H1 (cell line): ENCODE measurements around the gene TLK1. TPM values are rescaled to one million over a fixed set of nuclear protein-coding genes. Genes with fewer than 3 reads are reported as not detected.

ENCODE experiments used
- CTCF ChIA-PET: fragments of 300-600 bp; sonication (Branson Sonifier 250); formaldehyde crosslinking; loops from one replicate; lab custom pipeline; 2021; ENCODE audit not compliant: partially characterized antibody; lab: Charles Lee
- POLR2A ChIA-PET: fragments of 300-600 bp; sonication (Branson Sonifier 250); formaldehyde crosslinking; loops from one replicate; lab custom pipeline; 2021; ENCODE audit warnings: inconsistent platforms; ENCODE audit not compliant: partially characterized antibody; lab: Charles Lee
- DNase-seq, 2 experiments: peaks; one replicate each; pipeline versions ENCODE4 v3.0.0 to v3.0.0-alpha.2; 2010 to 2022; ENCODE audit warnings: low spot score in 2 of 2, low read depth in 1 of 2, mixed read lengths in 1 of 2
- FAIRE-seq: peaks from 2 replicates; lab custom pipeline; 2011; peaks lifted over from hg19 to GRCh38; lab: Jason Lieb, UNC
- H2AFZ ChIP-seq: 2 replicates; pipeline ENCODE4 v1.8.1; 2012; ENCODE audit warnings: low read length, inconsistent platforms
- H2AK5ac ChIP-seq: 2 replicates; pipeline ENCODE4 v1.6.1; 2013; ENCODE audit warnings: low read depth, low read length
- H2BK120ac ChIP-seq: replicated peaks from 2 replicates; pipeline ENCODE3; 2013; ENCODE audit warnings: low read depth, low read length, inconsistent platforms
- H2BK12ac ChIP-seq: 2 replicates; pipeline ENCODE4 v1.6.1; 2013; ENCODE audit warnings: low read depth, low read length
- H2BK15ac ChIP-seq: 2 replicates; pipeline ENCODE4 v1.6.1; 2013; ENCODE audit warnings: low read length
- H2BK20ac ChIP-seq: 2 replicates; pipeline ENCODE4 v1.6.1; 2013; ENCODE audit warnings: low read length
- H2BK5ac ChIP-seq: 2 replicates; pipeline ENCODE4 v1.6.1; 2013; ENCODE audit warnings: low read depth, low read length
- H3K14ac ChIP-seq: 2 replicates; pipeline ENCODE4 v1.6.1; 2013; ENCODE audit warnings: inconsistent platforms; ENCODE audit not compliant: insufficient read length
- H3K18ac ChIP-seq: 2 replicates; pipeline ENCODE4 v1.6.1; 2013; ENCODE audit warnings: low read length; ENCODE audit errors: extremely low read depth
- H3K23ac ChIP-seq: 2 replicates; pipeline ENCODE4 v1.6.1; 2013; ENCODE audit warnings: inconsistent platforms; ENCODE audit not compliant: insufficient read length
- H3K23me2 ChIP-seq: 2 replicates; pipeline ENCODE4 v1.6.1; 2013; ENCODE audit warnings: low read depth, low read length
- H3K27ac ChIP-seq: 2 replicates; pipeline ENCODE4 v1.6.1; 2011; ENCODE audit warnings: low read depth, low read length, inconsistent platforms
- H3K27me3 ChIP-seq, 4 experiments: replicated peaks in 1 of 4; 1 replicate in 1 of 4; 2 replicates in 3 of 4; pipeline versions ENCODE4 v1.6.1 to v1.8.1; 2011 to 2013; ENCODE audit warnings: low read length in 3 of 4, mild to moderate bottlenecking in 3 of 4, inconsistent platforms in 2 of 4, mixed read lengths in 2 of 4, moderate library complexity in 1 of 4; ENCODE audit not compliant: control insufficient read depth in 3 of 4, insufficient read depth in 3 of 4; ENCODE audit errors: extremely low read depth in 1 of 4
- H3K36me3 ChIP-seq, 4 experiments: 2 replicates each; pipeline versions ENCODE4 v1.6.1 to v1.8.1; 2011 to 2013; ENCODE audit warnings: mild to moderate bottlenecking in 4 of 4, low read length in 3 of 4, moderate library complexity in 2 of 4, control low read depth in 1 of 4, inconsistent platforms in 1 of 4; ENCODE audit not compliant: insufficient read depth in 4 of 4, control insufficient read depth in 2 of 4
- H3K4ac ChIP-seq: replicated peaks from 2 replicates; pipeline ENCODE3; 2013; ENCODE audit warnings: low read length, low read depth, mixed read lengths, inconsistent platforms; ENCODE audit not compliant: insufficient read length
- H3K4me1 ChIP-seq, 4 experiments: replicated peaks in 1 of 4; 1 replicate in 1 of 4; 2 replicates in 3 of 4; pipeline versions ENCODE4 v1.6.1 to v1.8.1; 2011 to 2013; ENCODE audit warnings: low read length in 3 of 4, inconsistent platforms in 2 of 4, mixed read lengths in 1 of 4; ENCODE audit not compliant: insufficient read depth in 4 of 4, control insufficient read depth in 3 of 4
- H3K4me2 ChIP-seq, 2 experiments: 2 replicates each; pipeline versions ENCODE4 v1.6.1 to v1.8.1; 2011 to 2013; ENCODE audit warnings: low read depth in 2 of 2, low read length in 2 of 2, control low read depth in 1 of 2, inconsistent platforms in 1 of 2, mild to moderate bottlenecking in 1 of 2; ENCODE audit not compliant: insufficient read depth in 1 of 2
- H3K4me3 ChIP-seq, 4 experiments: fragments of 200-600, 300-600 bp in 1 of 4; sonication (generic), shearing (Covaris generic), sonication (Bioruptor Twin) in 1 of 4; 2 replicates each; pipeline versions ENCODE4 v1.5.1 to v1.8.1; 2011 to 2016; ENCODE audit warnings: low read length in 4 of 4, low read depth in 3 of 4, control low read depth in 2 of 4, inconsistent platforms in 2 of 4, mild to moderate bottlenecking in 2 of 4, mixed read lengths in 1 of 4, moderate library complexity in 1 of 4; ENCODE audit not compliant: insufficient read depth in 2 of 4; ENCODE audit errors: extremely low read depth in 1 of 4
- H3K56ac ChIP-seq: replicated peaks from 2 replicates; pipeline ENCODE3; 2013; ENCODE audit warnings: low read depth, mild to moderate bottlenecking, mixed read lengths, low read length, inconsistent platforms; ENCODE audit not compliant: insufficient read length
- H3K79me1 ChIP-seq: 2 replicates; pipeline ENCODE4 v1.6.1; 2013; ENCODE audit warnings: low read depth, low read length, control low read depth
- H3K79me2 ChIP-seq, 2 experiments: 2 replicates each; pipeline versions ENCODE4 v1.6.1 to v1.8.1; 2012 to 2013; ENCODE audit warnings: low read length in 2 of 2, mild to moderate bottlenecking in 2 of 2, inconsistent platforms in 1 of 2; ENCODE audit not compliant: insufficient read depth in 2 of 2, control insufficient read depth in 1 of 2
- H3K9ac ChIP-seq, 4 experiments: replicated peaks in 1 of 4; 1 replicate in 1 of 4; 2 replicates in 3 of 4; pipeline versions ENCODE4 v1.6.1 to v1.8.1; 2011 to 2013; ENCODE audit warnings: low read depth in 3 of 4, low read length in 3 of 4, control low read depth in 2 of 4, mild to moderate bottlenecking in 2 of 4, moderate library complexity in 2 of 4, inconsistent platforms in 1 of 4; ENCODE audit errors: extremely low read depth in 1 of 4
- H3K9me3 ChIP-seq, 2 experiments: 2 replicates each; pipeline versions ENCODE4 v1.6.1 to v1.8.1; 2012 to 2013; ENCODE audit warnings: mild to moderate bottlenecking in 2 of 2, moderate library complexity in 2 of 2, control low read depth in 1 of 2, inconsistent platforms in 1 of 2, low read depth in 1 of 2, low read length in 1 of 2, mixed read lengths in 1 of 2; ENCODE audit not compliant: insufficient read depth in 2 of 2
- H4K20me1 ChIP-seq, 2 experiments: replicated peaks in 1 of 2; 2 replicates each; pipeline versions ENCODE3 to v1.8.1; 2011 to 2013; ENCODE audit warnings: inconsistent platforms in 2 of 2, low read length in 2 of 2, mild to moderate bottlenecking in 1 of 2; ENCODE audit not compliant: insufficient read depth in 2 of 2, control insufficient read depth in 1 of 2
- H4K5ac ChIP-seq: 2 replicates; pipeline ENCODE4 v1.6.1; 2013; ENCODE audit warnings: low read length, low read depth, mixed read lengths, inconsistent platforms; ENCODE audit not compliant: insufficient read length
- H4K8ac ChIP-seq: 2 replicates; pipeline ENCODE4 v1.8.0; 2013; ENCODE audit warnings: mild to moderate bottlenecking, moderate library complexity, low read length, inconsistent platforms; ENCODE audit not compliant: insufficient read depth; ENCODE audit errors: extremely low read depth
- H4K91ac ChIP-seq: replicated peaks from 2 replicates; pipeline ENCODE3; 2013; ENCODE audit warnings: low read length, mixed read lengths, inconsistent platforms; ENCODE audit not compliant: insufficient read length
- BACH1 ChIP-seq: IDR thresholded peaks from 2 replicates; pipeline ENCODE4 v1.6.1; 2012; ENCODE audit warnings: low read length, improper control_type of control experiment
- EGR1 ChIP-seq: IDR thresholded peaks from 2 replicates; pipeline ENCODE4 v1.6.1; 2011; ENCODE audit warnings: low read depth, low read length, borderline replicate concordance
- GABPA ChIP-seq: IDR thresholded peaks from 2 replicates; pipeline ENCODE4 v1.6.1; 2011; ENCODE audit warnings: mild to moderate bottlenecking, low read length, moderate library complexity, borderline replicate concordance; ENCODE audit not compliant: insufficient read depth
- JUN ChIP-seq: IDR thresholded peaks from 2 replicates; pipeline ENCODE4 v1.6.1; 2011; ENCODE audit warnings: low read depth, mild to moderate bottlenecking, improper control_type of control experiment, low read length
- POLR2AphosphoS5 ChIP-seq: IDR thresholded peaks from 2 replicates; pipeline ENCODE4 v1.6.1; 2011; ENCODE audit warnings: low read depth, low read length
- POU5F1 ChIP-seq: IDR thresholded peaks from 2 replicates; pipeline ENCODE4 v1.6.1; 2011; ENCODE audit warnings: low read depth, mild to moderate bottlenecking, low read length, moderate library complexity
- TBP ChIP-seq: IDR thresholded peaks from 2 replicates; pipeline ENCODE4 v1.6.1; 2011; ENCODE audit warnings: low read depth, low read length, improper control_type of control experiment
- WGBS, 2 experiments: shearing (Covaris generic) in 1 of 2; methylation state at CpG; one replicate each; pipeline versions ENCODE4 v1.1.6 to v1.1.7; 2013 to 2015; ENCODE audit warnings: low lambda C conversion rate in 2 of 2, mixed read lengths in 2 of 2, inconsistent platforms in 1 of 2, low coverage in 1 of 2, missing lambda C conversion rate in 1 of 2; ENCODE audit not compliant: insufficient replicate concordance in 2 of 2, insufficient coverage in 1 of 2, insufficient read length in 1 of 2; ENCODE audit errors: extremely low coverage in 1 of 2, missing lambda C conversion rate in 1 of 2; 5-methylcytosine and 5-hydroxymethylcytosine counted together
- polyA plus RNA-seq, 7 experiments: library from polyadenylated mRNA; depleted of rRNA in 3 of 7; stranded (reverse) in 5 of 7; unstranded in 2 of 7; fragments of >200 nt in 5 of 7; fragments of 200-250 nt in 2 of 7; gene quantifications; 1 replicate in 5 of 7; 2 replicates in 1 of 7; 4 replicates in 1 of 7; pipeline versions ENCODE4 v1.2.1 to v1.2.3, GENCODE V29; 2011 to 2013; ENCODE audit warnings: missing spikeins in 2 of 7, mixed read lengths in 2 of 7
- total RNA-seq: library from RNA; stranded (reverse); fragmentation: NEBNext Ultra II Directional; extraction: Animal tissue kit (Norgen Biotek cat#: 25700); gene quantifications from 2 replicates; pipeline ENCODE4 v1.2.1, GENCODE V29; 2021

TLK1 gene
- total and polyA plus RNA-seq, 2 of the 8 experiments (the other 6 are each of a cell fraction or from before 2014, with no cell fraction given), result 11.2 to 102 TPM

- no peak overlapping the region for H3K27ac ChIP-seq
- H4K8ac ChIP-seq, result no peak overlapping the region
- no peaks in the 10 kb centered on the region for H3K27me3 ChIP-seq
- H3K23ac ChIP-seq, result no peak overlapping the region
- no peak overlapping the region for H4K91ac ChIP-seq
- no peak overlapping the region for H2AFZ ChIP-seq
- H3K14ac ChIP-seq, result no peak overlapping the region
- FAIRE-seq, result no peak
- H3K56ac ChIP-seq, result no peak overlapping the region
- DNase-seq, result no peak
- no peak overlapping the region for H3K4me3 ChIP-seq
- WGBS, 2 experiments, result 70% methylated on average over 2 of the region's 2 CpGs; no CpG with 5 or more reads in 1 of the 2 experiments
- no peak overlapping the region for H4K5ac ChIP-seq
- TF ChIP-seq GABPA (no peak), TBP (no peak), BACH1 (no peak), EGR1 (no peak), POU5F1 (no peak), JUN (no peak), POLR2AphosphoS5 (no peak)
- no peaks in the 10 kb centered on the region for H3K79me1 ChIP-seq
- no peak overlapping the region for H3K4ac ChIP-seq
- no peaks in the 10 kb centered on the region for H3K79me2 ChIP-seq
- H2AK5ac ChIP-seq, result no peak overlapping the region
- H3K36me3 ChIP-seq, result no peaks in the 10 kb centered on the region
- no peaks in the 10 kb centered on the region for H4K20me1 ChIP-seq
- no peaks in the 10 kb centered on the region; a peak in 1 of 4 replicates for H3K9me3 ChIP-seq
- ChIA-PET CTCF (no interaction called here), POLR2A (interaction anchor here (0.7 kb wide), 1 partner anchor 149 kb away, joined by 3 read pairs; no protein-coding TSS in a partner anchor)
- no peak overlapping the region for H2BK20ac ChIP-seq
- no peak overlapping the region for H3K18ac ChIP-seq
- no peak overlapping the region for H3K4me2 ChIP-seq
- H2BK5ac ChIP-seq, result no peak overlapping the region
- H2BK15ac ChIP-seq, result no peak overlapping the region
- no peak overlapping the region for H3K9ac ChIP-seq
- H2BK120ac ChIP-seq, result no peak overlapping the region
- no peaks in the 10 kb centered on the region for H3K23me2 ChIP-seq
- no peak overlapping the region for H2BK12ac ChIP-seq
- H3K4me1 ChIP-seq, result no peaks in the 10 kb centered on the region
Observed at GRCh38 chr2:171169333-171169732, 8.6 kb upstream of the TLK1 start.
